ENCODE measurements around the gene CTRL. TPM values are rescaled to one million over a fixed set of nuclear protein-coding genes. Genes with fewer than 3 reads are reported as not detected.

CTRL gene
- total RNA-seq, 2 donors from 2014 or later, result 0.66 to 2.3 TPM

DNA sequence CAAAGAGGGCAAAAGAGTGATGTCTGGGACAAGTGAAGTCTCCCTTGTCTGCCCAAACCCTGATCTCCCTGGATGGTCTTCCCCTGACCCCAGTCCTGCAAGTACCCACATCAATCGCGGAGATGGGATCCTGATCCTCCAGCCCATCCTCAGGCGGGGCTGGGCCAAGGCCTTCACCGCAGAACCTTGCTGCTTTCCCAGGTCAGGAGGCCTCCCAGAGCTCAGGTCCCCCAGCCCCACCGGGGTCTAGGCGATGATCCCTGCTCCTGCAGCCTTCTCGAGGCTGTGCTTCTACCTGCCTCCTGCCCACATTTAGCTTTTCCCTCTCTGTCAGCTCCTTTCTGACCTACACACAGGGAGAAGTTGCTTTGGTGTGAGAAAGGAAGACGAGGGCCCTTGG lies 30.5 kb upstream of the CTRL start:
- WGBS, 2 experiments (ENCODE audit: insufficient coverage in 1 of 2, insufficient read length in 1 of 2), result 93 to 97% methylated on average over 5 to 8 of the region's 8 CpGs

DNA sequence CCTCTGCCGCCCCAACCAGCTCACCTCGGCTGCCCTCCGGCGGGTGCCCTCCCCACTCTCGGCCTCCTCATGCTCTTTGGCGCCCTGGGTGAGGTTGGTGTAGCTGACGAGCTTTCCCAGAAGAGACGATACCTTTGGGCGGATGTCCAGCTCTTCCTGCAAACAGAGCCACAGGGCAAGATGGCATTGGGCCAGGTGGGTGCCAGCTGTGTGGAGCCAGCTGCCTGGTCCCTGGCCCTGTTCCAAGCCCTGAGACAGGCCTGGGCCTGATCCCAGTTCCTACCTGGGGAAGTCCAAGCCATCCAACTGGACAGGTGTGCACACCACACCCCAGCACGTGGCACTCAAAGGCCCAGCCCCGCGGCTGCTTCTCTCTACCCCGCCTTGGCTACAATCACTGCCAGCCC lies 29.9 kb upstream of the CTRL start:
- no peaks in the 10 kb centered on the region for H3K9me3 Mint-ChIP-seq
- peaks cover 4% of the 10 kb centered on the region for H3K4me1 Mint-ChIP-seq
- TF ChIP-seq, protein P1, sequence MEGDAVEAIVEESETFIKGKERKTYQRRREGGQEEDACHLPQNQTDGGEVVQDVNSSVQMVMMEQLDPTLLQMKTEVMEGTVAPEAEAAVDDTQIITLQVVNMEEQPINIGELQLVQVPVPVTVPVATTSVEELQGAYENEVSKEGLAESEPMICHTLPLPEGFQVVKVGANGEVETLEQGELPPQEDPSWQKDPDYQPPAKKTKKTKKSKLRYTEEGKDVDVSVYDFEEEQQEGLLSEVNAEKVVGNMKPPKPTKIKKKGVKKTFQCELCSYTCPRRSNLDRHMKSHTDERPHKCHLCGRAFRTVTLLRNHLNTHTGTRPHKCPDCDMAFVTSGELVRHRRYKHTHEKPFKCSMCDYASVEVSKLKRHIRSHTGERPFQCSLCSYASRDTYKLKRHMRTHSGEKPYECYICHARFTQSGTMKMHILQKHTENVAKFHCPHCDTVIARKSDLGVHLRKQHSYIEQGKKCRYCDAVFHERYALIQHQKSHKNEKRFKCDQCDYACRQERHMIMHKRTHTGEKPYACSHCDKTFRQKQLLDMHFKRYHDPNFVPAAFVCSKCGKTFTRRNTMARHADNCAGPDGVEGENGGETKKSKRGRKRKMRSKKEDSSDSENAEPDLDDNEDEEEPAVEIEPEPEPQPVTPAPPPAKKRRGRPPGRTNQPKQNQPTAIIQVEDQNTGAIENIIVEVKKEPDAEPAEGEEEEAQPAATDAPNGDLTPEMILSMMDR (conservative IDR thresholded peaks at IDR 0.05), result no peak
- Histone ChIP-seq H3K9ac (ENCODE audit: extremely low read depth, low read length, poor library complexity, severe bottlenecking) (no peak overlapping the region), H3K36me3 (ENCODE audit: control insufficient read depth, insufficient read depth, low read length) (peaks cover 60% of the 10 kb centered on the region), H3K27ac (ENCODE audit: low read depth, low read length) (no peak overlapping the region), H3K4me1 (ENCODE audit: control insufficient read depth, insufficient read depth, low read length) (peaks cover 16% of the 10 kb centered on the region), H3K4me3 (ENCODE audit: low read length) (no peak overlapping the region), H3K9me3 (ENCODE audit: control insufficient read depth, low read length) (no peaks in the 10 kb centered on the region), H3K27me3 (ENCODE audit: control insufficient read depth, insufficient read depth, low read length, poor library complexity, severe bottlenecking) (no peaks in the 10 kb centered on the region)
- DNase-seq, result no peak
- WGBS, 2 experiments (ENCODE audit: insufficient coverage in 1 of 2, insufficient read length in 1 of 2), result 97% methylated on average over 7 to 13 of the region's 13 CpGs
- H3K27me3 Mint-ChIP-seq (ENCODE audit: insufficient read depth), result no peaks in the 10 kb centered on the region
- no peak overlapping the region for H3K27ac Mint-ChIP-seq
- H3K36me3 Mint-ChIP-seq (ENCODE audit: low read depth), result peaks cover 44% of the 10 kb centered on the region
- no peak overlapping the region for H3K4me3 Mint-ChIP-seq

More for the DNA sequence above, 30.5 kb upstream of the CTRL start:
- no peak overlapping the region for H3K27ac ChIP-seq (ENCODE audit: low read depth, low read length)
- Mint-ChIP-seq H3K27ac (no peak overlapping the region), H3K36me3 (ENCODE audit: low read depth) (peaks cover 44% of the 10 kb centered on the region), H3K9me3 (no peaks in the 10 kb centered on the region), H3K27me3 (ENCODE audit: insufficient read depth) (no peaks in the 10 kb centered on the region), H3K4me1 (peaks cover 9% of the 10 kb centered on the region), H3K4me3 (no peak overlapping the region)
- no peaks in the 10 kb centered on the region for H3K9me3 ChIP-seq (ENCODE audit: control insufficient read depth, low read length)
- H3K9ac ChIP-seq (ENCODE audit: extremely low read depth, low read length, poor library complexity, severe bottlenecking), result no peak overlapping the region
- no peak for DNase-seq
- H3K4me3 ChIP-seq (ENCODE audit: low read length), result no peak overlapping the region
- H3K27me3 ChIP-seq (ENCODE audit: control insufficient read depth, insufficient read depth, low read length, poor library complexity, severe bottlenecking), result no peaks in the 10 kb centered on the region
- H3K36me3 ChIP-seq (ENCODE audit: control insufficient read depth, insufficient read depth, low read length), result peaks cover 60% of the 10 kb centered on the region
- H3K4me1 ChIP-seq (ENCODE audit: control insufficient read depth, insufficient read depth, low read length), result peaks cover 16% of the 10 kb centered on the region
- TF ChIP-seq, protein P1 (conservative IDR thresholded peaks at IDR 0.05), result no peak

DNA sequence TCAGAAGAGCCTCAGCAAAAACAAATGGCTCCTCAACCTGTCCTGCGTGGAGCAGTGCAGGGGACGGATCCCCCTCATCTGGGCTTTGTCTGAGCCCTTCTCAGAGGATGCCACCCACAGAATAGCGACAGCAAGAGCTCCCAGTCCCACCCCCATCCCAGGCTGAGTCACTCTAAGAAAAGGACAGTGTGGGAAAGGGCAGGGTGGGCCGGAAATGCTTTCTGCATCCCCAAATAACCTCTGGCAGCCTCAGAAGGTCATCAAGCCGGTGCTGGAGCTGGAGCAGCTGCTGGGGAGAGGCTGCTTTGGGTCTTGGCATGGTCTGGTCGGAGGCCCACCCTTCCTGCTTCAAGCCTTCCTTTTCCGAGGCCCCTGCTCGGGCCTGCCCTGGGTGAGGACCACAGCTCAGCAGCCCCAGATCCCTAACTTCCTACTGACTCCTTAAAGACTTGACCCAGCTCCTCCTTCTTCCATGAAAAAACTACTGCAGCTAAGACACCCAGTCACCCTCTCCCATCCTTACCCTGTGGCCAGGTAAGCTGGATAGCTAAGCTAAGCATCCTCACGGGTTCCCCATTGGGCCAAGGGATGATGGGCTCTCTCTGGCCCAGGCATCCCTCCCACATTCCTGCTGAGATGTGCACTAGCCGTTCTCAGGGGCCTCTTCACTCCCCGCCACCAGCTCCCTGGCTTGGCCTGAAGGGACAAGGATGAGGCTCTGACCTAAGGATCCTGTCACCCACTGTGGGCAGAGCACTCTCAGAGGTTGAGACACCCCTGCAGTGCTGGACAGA lies 28.1 kb upstream of the CTRL start:
- no peak for DNase-seq
- H3K27ac Mint-ChIP-seq, result no peak overlapping the region
- H3K27ac ChIP-seq (ENCODE audit: low read depth, low read length), result no peak overlapping the region
- peaks cover 47% of the 10 kb centered on the region for H3K36me3 Mint-ChIP-seq (ENCODE audit: low read depth)
- no peaks in the 10 kb centered on the region for H3K9me3 ChIP-seq (ENCODE audit: control insufficient read depth, low read length)
- H3K27me3 Mint-ChIP-seq (ENCODE audit: insufficient read depth), result no peaks in the 10 kb centered on the region
- peaks cover 69% of the 10 kb centered on the region for H3K36me3 ChIP-seq (ENCODE audit: control insufficient read depth, insufficient read depth, low read length)
- TF ChIP-seq, protein P1 (conservative IDR thresholded peaks at IDR 0.05), result no peak
- H3K4me3 ChIP-seq (ENCODE audit: low read length), result no peak overlapping the region
- peaks cover 3% of the 10 kb centered on the region for H3K4me1 ChIP-seq (ENCODE audit: control insufficient read depth, insufficient read depth, low read length)
- H3K9ac ChIP-seq (ENCODE audit: extremely low read depth, low read length, poor library complexity, severe bottlenecking), result no peak overlapping the region
- peaks cover under 1% of the 10 kb centered on the region for H3K4me1 Mint-ChIP-seq
- no peaks in the 10 kb centered on the region for H3K9me3 Mint-ChIP-seq
- WGBS, 2 experiments (ENCODE audit: insufficient coverage in 1 of 2, insufficient read length in 1 of 2), result 88 to 95% methylated on average over 7 to 11 of the region's 11 CpGs
- H3K27me3 ChIP-seq (ENCODE audit: control insufficient read depth, insufficient read depth, low read length, poor library complexity, severe bottlenecking), result no peaks in the 10 kb centered on the region
- no peak overlapping the region for H3K4me3 Mint-ChIP-seq
